ENCODE measurements around the gene TMEM170B. TPM values are rescaled to one million over a fixed set of nuclear protein-coding genes. Genes with fewer than 3 reads are reported as not detected.

TMEM170B gene
- total and polyA plus RNA-seq, 2 experiments from 2014 or later: 2.1 to 2.6 TPM

DNA sequence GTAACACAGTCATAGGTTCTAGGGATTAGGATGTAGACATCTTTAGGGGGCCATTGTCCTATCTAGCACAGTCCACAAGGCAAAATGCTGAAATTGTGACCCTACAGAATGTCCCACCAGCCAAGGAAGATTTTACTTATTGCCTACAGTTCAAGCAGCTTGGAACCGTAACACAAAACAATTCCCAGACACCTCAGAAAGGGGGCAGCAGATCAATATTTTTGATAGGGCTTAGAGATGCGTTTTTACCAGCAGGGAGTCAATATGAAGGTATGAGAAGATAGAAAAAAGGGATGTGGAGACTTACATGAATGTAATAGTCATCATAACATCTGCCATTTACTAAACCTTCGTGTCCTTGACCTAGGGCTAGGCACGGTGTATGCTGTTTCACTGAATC is 81.0 kb downstream of the TMEM170B start:
- no peaks in the 10 kb centered on the region for H3K4me1 ChIP-seq (ENCODE audit: low read depth)
- H3K27ac ChIP-seq: no peak overlapping the region
- H3K9me3 ChIP-seq (ENCODE audit: low read depth): no peaks in the 10 kb centered on the region
- H3K4me3 ChIP-seq: no peak overlapping the region
- no peak for DNase-seq (ENCODE audit: low read depth in 1 of 2, low spot score in 1 of 2)
- no peaks in the 10 kb centered on the region for H3K27me3 ChIP-seq
- H3K36me3 ChIP-seq: no peaks in the 10 kb centered on the region
- TF ChIP-seq, protein P1, sequence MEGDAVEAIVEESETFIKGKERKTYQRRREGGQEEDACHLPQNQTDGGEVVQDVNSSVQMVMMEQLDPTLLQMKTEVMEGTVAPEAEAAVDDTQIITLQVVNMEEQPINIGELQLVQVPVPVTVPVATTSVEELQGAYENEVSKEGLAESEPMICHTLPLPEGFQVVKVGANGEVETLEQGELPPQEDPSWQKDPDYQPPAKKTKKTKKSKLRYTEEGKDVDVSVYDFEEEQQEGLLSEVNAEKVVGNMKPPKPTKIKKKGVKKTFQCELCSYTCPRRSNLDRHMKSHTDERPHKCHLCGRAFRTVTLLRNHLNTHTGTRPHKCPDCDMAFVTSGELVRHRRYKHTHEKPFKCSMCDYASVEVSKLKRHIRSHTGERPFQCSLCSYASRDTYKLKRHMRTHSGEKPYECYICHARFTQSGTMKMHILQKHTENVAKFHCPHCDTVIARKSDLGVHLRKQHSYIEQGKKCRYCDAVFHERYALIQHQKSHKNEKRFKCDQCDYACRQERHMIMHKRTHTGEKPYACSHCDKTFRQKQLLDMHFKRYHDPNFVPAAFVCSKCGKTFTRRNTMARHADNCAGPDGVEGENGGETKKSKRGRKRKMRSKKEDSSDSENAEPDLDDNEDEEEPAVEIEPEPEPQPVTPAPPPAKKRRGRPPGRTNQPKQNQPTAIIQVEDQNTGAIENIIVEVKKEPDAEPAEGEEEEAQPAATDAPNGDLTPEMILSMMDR (IDR thresholded peaks at IDR 0.05; ENCODE audit: low read depth, low read length): peak; percentile 19

DNA sequence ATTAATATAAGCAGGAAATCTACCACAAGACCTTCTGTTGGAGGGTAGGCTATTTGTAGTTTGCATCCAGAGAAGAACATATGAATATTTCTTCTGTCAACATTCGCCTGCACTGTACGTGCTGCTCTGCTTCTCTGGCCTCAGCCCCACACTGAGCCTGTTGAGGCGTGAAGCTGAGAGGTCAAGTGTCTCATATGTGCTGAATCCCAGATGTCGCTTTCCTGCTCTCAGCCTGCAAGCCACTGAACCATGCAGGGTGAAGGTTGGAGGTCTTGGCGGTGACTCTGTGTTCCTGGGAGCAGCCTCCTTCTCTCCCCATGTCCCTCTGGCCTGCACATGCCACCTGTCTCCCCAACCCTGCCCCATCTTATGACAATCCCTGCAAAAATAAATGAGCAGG is 83.6 kb downstream of the TMEM170B start:
- Histone ChIP-seq H3K27me3 (no peaks in the 10 kb centered on the region), H3K27ac (no peak overlapping the region), H3K9me3 (ENCODE audit: low read depth) (no peaks in the 10 kb centered on the region), H3K4me1 (ENCODE audit: low read depth) (no peaks in the 10 kb centered on the region), H3K4me3 (no peak overlapping the region), H3K36me3 (no peaks in the 10 kb centered on the region)
- no peak for DNase-seq (ENCODE audit: low read depth in 1 of 2, low spot score in 1 of 2)
- TF ChIP-seq, protein P1 (IDR thresholded peaks at IDR 0.05; ENCODE audit: low read depth, low read length): no peak

GRCh38 chr6:11622156-11622555 is 84.6 kb downstream of the TMEM170B start:
- Histone ChIP-seq H3K4me1 (ENCODE audit: low read depth) (no peaks in the 10 kb centered on the region), H3K27me3 (no peaks in the 10 kb centered on the region), H3K27ac (no peak overlapping the region), H3K4me3 (no peak overlapping the region), H3K36me3 (no peaks in the 10 kb centered on the region), H3K9me3 (ENCODE audit: low read depth) (no peaks in the 10 kb centered on the region)
- TF ChIP-seq, protein P1 (IDR thresholded peaks at IDR 0.05; ENCODE audit: low read depth, low read length): no peak
- peak in 1 of 2 donors; percentile 39 for DNase-seq (ENCODE audit: low read depth in 1 of 2, low spot score in 1 of 2)

DNA sequence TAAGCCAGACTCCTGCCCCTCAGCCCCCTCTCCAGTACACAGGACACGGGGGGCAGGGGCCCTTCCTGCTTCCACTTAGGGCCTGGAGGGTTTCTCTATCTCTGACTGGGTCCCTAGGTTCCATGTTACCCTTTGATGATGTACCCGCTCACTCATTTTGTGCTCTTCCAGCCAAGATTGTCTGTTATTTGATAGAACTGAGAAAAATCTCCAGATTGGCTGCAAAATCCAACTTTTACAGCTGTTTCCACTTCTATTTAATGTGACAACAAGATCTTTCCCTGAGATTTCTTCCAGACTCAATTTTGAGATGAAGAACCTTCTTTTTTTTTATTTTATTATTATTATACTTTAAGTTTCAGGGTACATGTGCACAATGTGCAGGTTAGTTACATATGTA is 85.7 kb downstream of the TMEM170B start:
- TF ChIP-seq, protein P1 (IDR thresholded peaks at IDR 0.05; ENCODE audit: low read depth, low read length): no peak
- no peak overlapping the region for H3K27ac ChIP-seq
- no peaks in the 10 kb centered on the region for H3K9me3 ChIP-seq (ENCODE audit: low read depth)
- no peaks in the 10 kb centered on the region for H3K36me3 ChIP-seq
- no peaks in the 10 kb centered on the region for H3K4me1 ChIP-seq (ENCODE audit: low read depth)
- no peak overlapping the region for H3K4me3 ChIP-seq
- no peak for DNase-seq (ENCODE audit: low read depth in 1 of 2, low spot score in 1 of 2)
- no peaks in the 10 kb centered on the region for H3K27me3 ChIP-seq

- TF ChIP-seq, protein P1 (IDR thresholded peaks at IDR 0.05; ENCODE audit: low read depth, low read length): no peak
These were observed 87.8 kb downstream of the TMEM170B start for GRCh38 chr6:11625302-11625701.

DNA sequence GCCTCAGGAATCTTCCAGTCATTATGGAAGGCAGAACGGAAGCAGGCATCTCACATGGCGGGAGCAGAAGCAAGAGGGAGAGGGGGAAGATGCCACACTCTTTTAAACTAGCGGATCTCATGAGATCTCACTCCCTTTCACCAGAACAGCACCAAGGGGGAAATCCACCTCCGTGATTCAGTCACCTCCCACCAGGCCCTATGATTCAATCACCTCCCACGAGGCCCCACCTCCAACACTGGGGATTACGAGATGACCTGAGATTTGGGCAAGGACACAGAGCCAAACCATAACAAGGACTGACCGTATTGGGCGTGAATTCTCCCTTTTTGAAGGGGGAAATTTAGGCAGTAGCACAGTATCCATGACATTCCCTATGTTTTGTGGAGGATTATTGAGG is 88.8 kb downstream of the TMEM170B start:
- Histone ChIP-seq H3K27me3 (no peaks in the 10 kb centered on the region), H3K36me3 (no peaks in the 10 kb centered on the region), H3K27ac (no peak overlapping the region), H3K9me3 (ENCODE audit: low read depth) (no peaks in the 10 kb centered on the region), H3K4me3 (no peak overlapping the region), H3K4me1 (ENCODE audit: low read depth) (no peaks in the 10 kb centered on the region)
- DNase-seq (ENCODE audit: low read depth in 1 of 2, low spot score in 1 of 2): no peak
- TF ChIP-seq, protein P1 (IDR thresholded peaks at IDR 0.05; ENCODE audit: low read depth, low read length): no peak

More at GRCh38 chr6:11625302-11625701, 87.8 kb downstream of the TMEM170B start:
- H3K4me1 ChIP-seq (ENCODE audit: low read depth): no peaks in the 10 kb centered on the region
- H3K4me3 ChIP-seq: no peak overlapping the region
- H3K27me3 ChIP-seq: no peaks in the 10 kb centered on the region
- no peak overlapping the region for H3K27ac ChIP-seq
- no peak for DNase-seq (ENCODE audit: low read depth in 1 of 2, low spot score in 1 of 2)
- H3K36me3 ChIP-seq: no peaks in the 10 kb centered on the region
- H3K9me3 ChIP-seq (ENCODE audit: low read depth): no peaks in the 10 kb centered on the region

Data from cardiac muscle cell (in vitro differentiated cells and primary cell).